B cell (primary cell): ENCODE measurements around the gene CAPN14. TPM values are rescaled to one million over a fixed set of nuclear protein-coding genes. Genes with fewer than 3 reads are reported as not detected.

ENCODE experiments used
- ATAC-seq: fragments of 200-7000 bp; cut with Tn5 transposase; one replicate; pipeline ENCODE4 v1.10.0; 2021; ENCODE audit warnings: low read depth, mild to moderate bottlenecking, moderate number of reproducible peaks, moderate library complexity
- CTCF ChIA-PET: fragments of 350-600 bp; sonication (Branson Sonifier 250); formaldehyde crosslinking; loops from one replicate; lab custom pipeline; 2021; ENCODE audit warnings: antibody characterized with exemption, inconsistent platforms; lab: Charles Lee
- POLR2A ChIA-PET: fragments of 350-600 bp; sonication (Branson Sonifier 250); formaldehyde crosslinking; loops from one replicate; lab custom pipeline; 2021; ENCODE audit warnings: antibody characterized with exemption; lab: Charles Lee
- DNase-seq: peaks from one replicate; pipeline ENCODE4 v3.0.0; 2013
- H2AFZ ChIP-seq: 2 replicates; pipeline ENCODE4 v1.6.1; 2012; ENCODE audit warnings: mild to moderate bottlenecking, low read depth, low read length; ENCODE audit not compliant: insufficient read depth, poor library complexity, severe bottlenecking
- H3K27ac ChIP-seq, 2 donors: 1 replicate in 1 of 2; 2 replicates in 1 of 2; pipeline ENCODE4 v1.5.1; 2012 to 2013; ENCODE audit warnings: low read length in 2 of 2, mild to moderate bottlenecking in 2 of 2, moderate library complexity in 1 of 2
- H3K27me3 ChIP-seq, 4 experiments: fragments of 200-600 bp in 1 of 4; sonication (generic) in 1 of 4; replicated peaks in 1 of 4; 1 replicate in 2 of 4; 2 replicates in 2 of 4; pipeline versions ENCODE4 v1.6.1 to v1.7.0; 2013 to 2016; ENCODE audit warnings: low read length in 3 of 4, mild to moderate bottlenecking in 2 of 4, mixed read lengths in 1 of 4, moderate library complexity in 1 of 4; ENCODE audit not compliant: insufficient read depth in 4 of 4, control insufficient read depth in 3 of 4; ENCODE audit errors: control extremely low read depth in 1 of 4
- H3K36me3 ChIP-seq, 2 experiments: replicated peaks in 1 of 2; 1 replicate in 1 of 2; 2 replicates in 1 of 2; pipeline versions ENCODE4 v1.6.1 to v1.7.1; 2013; ENCODE audit warnings: low read length in 1 of 2; ENCODE audit not compliant: insufficient read depth in 2 of 2, control insufficient read depth in 1 of 2; ENCODE audit errors: control extremely low read depth in 1 of 2, extremely low read depth in 1 of 2
- H3K4me1 ChIP-seq, 2 donors: fragments of 200-600 bp in 1 of 2; sonication (generic) in 1 of 2; 1 replicate in 1 of 2; 2 replicates in 1 of 2; pipeline versions ENCODE4 v1.5.1 to v1.6.1; 2013 to 2017; ENCODE audit warnings: low read length in 2 of 2; ENCODE audit not compliant: control insufficient read depth in 2 of 2, insufficient read depth in 2 of 2
- H3K4me2 ChIP-seq: replicated peaks from 2 replicates; pipeline ENCODE3; 2012; ENCODE audit warnings: mild to moderate bottlenecking, low read depth, low read length; ENCODE audit not compliant: poor library complexity, severe bottlenecking
- H3K4me3 ChIP-seq, 5 experiments: fragments of 200-600 bp in 1 of 5; sonication (generic) in 1 of 5; 1 replicate in 3 of 5; 2 replicates in 2 of 5; pipeline versions ENCODE4 v1.5.1 to v1.7.0; 2011 to 2016; ENCODE audit warnings: low read length in 4 of 5, mild to moderate bottlenecking in 4 of 5, low read depth in 2 of 5, control low read depth in 1 of 5, moderate library complexity in 1 of 5; ENCODE audit not compliant: insufficient read depth in 1 of 5; ENCODE audit errors: control extremely low read depth in 1 of 5, extremely low read depth in 1 of 5
- H3K79me2 ChIP-seq: fragments of 200-600 bp; sonication (generic); one replicate; pipeline ENCODE4 v1.6.0; 2016; ENCODE audit warnings: low read length; ENCODE audit not compliant: control insufficient read depth, insufficient read depth
- H3K9ac ChIP-seq: fragments of 200-600 bp; sonication (generic); 2 replicates; pipeline ENCODE4 v1.6.1; 2017; ENCODE audit warnings: mild to moderate bottlenecking, low read length, moderate library complexity
- H3K9me3 ChIP-seq, 3 donors: one replicate each; pipeline versions ENCODE4 v1.6.1 to v1.7.1; 2013; ENCODE audit warnings: low read length in 2 of 3; ENCODE audit not compliant: control insufficient read depth in 2 of 3, insufficient read depth in 1 of 3; ENCODE audit errors: control extremely low read depth in 1 of 3
- H4K20me1 ChIP-seq: 2 replicates; pipeline ENCODE4 v1.6.0; 2012; ENCODE audit warnings: mild to moderate bottlenecking, low read length; ENCODE audit not compliant: insufficient read depth, control insufficient read depth, poor library complexity, severe bottlenecking
- H3K27ac Mint-ChIP-seq: one replicate; pipeline ENCODE4 v1.8.0; 2021; ENCODE audit warnings: mixed read lengths
- H3K27me3 Mint-ChIP-seq: one replicate; pipeline ENCODE4 v1.8.0; 2021; ENCODE audit warnings: mixed read lengths
- H3K4me1 Mint-ChIP-seq: one replicate; pipeline ENCODE4 v1.8.0; 2021; ENCODE audit warnings: mixed read lengths
- H3K4me3 Mint-ChIP-seq: one replicate; pipeline ENCODE4 v1.8.0; 2021; ENCODE audit warnings: mixed read lengths
- H3K9me3 Mint-ChIP-seq: one replicate; pipeline ENCODE4 v1.8.0; 2022; ENCODE audit warnings: mixed read lengths; ENCODE audit not compliant: insufficient read depth
- CTCF ChIP-seq: fragments of 200-600 bp; IDR thresholded peaks from one replicate; pipeline ENCODE4 v1.8.0; 2022; ENCODE audit warnings: antibody characterized with exemption, mild to moderate bottlenecking
- EZH2 ChIP-seq: IDR thresholded peaks from 2 replicates; pipeline ENCODE4 v1.6.1; 2012; ENCODE audit warnings: borderline replicate concordance, low read depth, mild to moderate bottlenecking, moderate library complexity, low read length; ENCODE audit not compliant: insufficient read depth, poor library complexity, severe bottlenecking
- whole genome bisulfite sequencing: methylation state at CpG from one replicate; pipeline ENCODE4 v1.1.5; 2013; ENCODE audit warnings: missing lambda C conversion rate; ENCODE audit not compliant: insufficient coverage; 5-methylcytosine and 5-hydroxymethylcytosine counted together
- intact Hi-C: fragments of 100-400 bp; cut with micrococcal nuclease; formaldehyde crosslinking; loops from one replicate; pipeline ENCODE4 v1.10.0; 2022
- polyA plus RNA-seq: library from polyadenylated mRNA; depleted of rRNA; stranded (reverse); fragments of >200 nt; gene quantifications from 2 replicates; pipeline ENCODE4 v1.2.3, GENCODE V29; 2012
- total RNA-seq, 2 donors: library from RNA; stranded (reverse); fragments of 120-200 nt in 1 of 2; gene quantifications; 1 replicate in 1 of 2; 2 replicates in 1 of 2; pipeline versions ENCODE4 v1.2.3 to v1.2.4, GENCODE V29; 2013 to 2022

The CAPN14 gene
- total and polyA plus RNA-seq, 2 donors (not counting 1 experiment from before 2014, with no cell fraction given) = 2.5 to 7.8 TPM

GRCh38 chr2:31129375-31130171, 87.7 kb downstream of the CAPN14 start:
- no peak for DNase-seq
- no peak overlapping the region for H3K27ac Mint-ChIP-seq

More at GRCh38 chr2:31129375-31130171, 87.7 kb downstream of the CAPN14 start:
- Histone ChIP-seq H3K9me3 (no peaks in the 10 kb centered on the region), H3K4me3 (no peak overlapping the region), H3K27me3 (no peaks in the 10 kb centered on the region), H2AFZ (no peak overlapping the region), H3K4me2 (no peak overlapping the region), H3K27ac (no peak overlapping the region), H3K79me2 (no peaks in the 10 kb centered on the region), H3K9ac (no peak overlapping the region), H4K20me1 (no peaks in the 10 kb centered on the region), H3K4me1 (no peaks in the 10 kb centered on the region), H3K36me3 (no peaks in the 10 kb centered on the region)
- Mint-ChIP-seq H3K9me3 (no peaks in the 10 kb centered on the region), H3K4me1 (no peaks in the 10 kb centered on the region), H3K27me3 (no peaks in the 10 kb centered on the region), H3K4me3 (no peak overlapping the region)
- TF ChIP-seq EZH2 = no peak
- TF ChIP-seq CTCF = no peak
- CTCF ChIA-PET = interaction anchor here (1.4 kb wide), 1 partner anchor 9 kb away, joined by 5 read pairs; the partner anchor contains the start of gene GALNT14
- 92% methylated on average over 5 of the region's 6 CpGs for WGBS
- intact Hi-C loops = no loop called here
- POLR2A ChIA-PET = interaction anchor here (0.6 kb wide), 1 partner anchor 842 kb away, joined by 7 read pairs; no protein-coding TSS in a partner anchor
- ATAC-seq = no peak
